Upper lobe of right lung (tissue), 1 donor: ENCODE results near the gene ZFP36L2. TPM values are rescaled to one million over a fixed set of nuclear protein-coding genes. Genes with fewer than 3 reads are reported as not detected.

Experiments used
- ATAC-seq: fragments of 200-7000 bp; cut with Tn5 transposase; one replicate; pipeline ENCODE4 v1.9.1; 2020; ENCODE audit warnings: mild to moderate bottlenecking, moderate library complexity
- DNase-seq: peaks from one replicate; pipeline ENCODE4 v3.0.0-alpha.2; 2020
- H3K27ac ChIP-seq: fragments of 200-600 bp; one replicate; pipeline ENCODE4 v1.8.0; 2022
- H3K27me3 ChIP-seq: fragments of 200-600 bp; one replicate; pipeline ENCODE4 v1.8.0; 2022; ENCODE audit warnings: mild to moderate bottlenecking
- H3K36me3 ChIP-seq: fragments of 200-600 bp; one replicate; pipeline ENCODE4 v1.8.0; 2022
- H3K4me1 ChIP-seq: fragments of 200-600 bp; one replicate; pipeline ENCODE4 v1.8.0; 2022
- H3K4me3 ChIP-seq: fragments of 200-600 bp; one replicate; pipeline ENCODE4 v1.8.0; 2022; ENCODE audit warnings: mild to moderate bottlenecking
- H3K9me3 ChIP-seq: fragments of 200-600 bp; one replicate; pipeline ENCODE4 v1.8.0; 2022
- intact Hi-C: fragments of 100-400 bp; cut with DNase I; formaldehyde crosslinking; loops from one replicate; pipeline ENCODE4 v1.11.0; 2022
- total RNA-seq: library from RNA; stranded (reverse); fragmentation: NEBNext Ultra II Directional; extraction: Animal tissue kit (Norgen Biotek cat#: 25700); gene quantifications from one replicate; pipeline ENCODE4 v1.2.1, GENCODE V29; 2021
- TF ChIP-seq, protein P1 (sequence below): fragments of 200-600 bp; IDR thresholded peaks from one replicate; pipeline ENCODE4 v1.8.0; 2022; ENCODE audit warnings: antibody characterized with exemption
- donor health status: DM: no; HTN: yes; CAD: no; lungs with severe emphysema.

ZFP36L2 gene
- total RNA-seq, 1 donor from 2014 or later, result 139 TPM

GRCh38 chr2:43210125-43210466, 16.3 kb downstream of the ZFP36L2 start:
- ATAC-seq (no peak), DNase-seq (no peak)
- Histone ChIP-seq H3K4me1 (peaks cover 20% of the 10 kb centered on the region), H3K27me3 (no peaks in the 10 kb centered on the region), H3K9me3 (no peaks in the 10 kb centered on the region), H3K36me3 (no peaks in the 10 kb centered on the region), H3K27ac (peak overlapping the region; percentile 65), H3K4me3 (no peak overlapping the region)
- TF ChIP-seq, protein P1, sequence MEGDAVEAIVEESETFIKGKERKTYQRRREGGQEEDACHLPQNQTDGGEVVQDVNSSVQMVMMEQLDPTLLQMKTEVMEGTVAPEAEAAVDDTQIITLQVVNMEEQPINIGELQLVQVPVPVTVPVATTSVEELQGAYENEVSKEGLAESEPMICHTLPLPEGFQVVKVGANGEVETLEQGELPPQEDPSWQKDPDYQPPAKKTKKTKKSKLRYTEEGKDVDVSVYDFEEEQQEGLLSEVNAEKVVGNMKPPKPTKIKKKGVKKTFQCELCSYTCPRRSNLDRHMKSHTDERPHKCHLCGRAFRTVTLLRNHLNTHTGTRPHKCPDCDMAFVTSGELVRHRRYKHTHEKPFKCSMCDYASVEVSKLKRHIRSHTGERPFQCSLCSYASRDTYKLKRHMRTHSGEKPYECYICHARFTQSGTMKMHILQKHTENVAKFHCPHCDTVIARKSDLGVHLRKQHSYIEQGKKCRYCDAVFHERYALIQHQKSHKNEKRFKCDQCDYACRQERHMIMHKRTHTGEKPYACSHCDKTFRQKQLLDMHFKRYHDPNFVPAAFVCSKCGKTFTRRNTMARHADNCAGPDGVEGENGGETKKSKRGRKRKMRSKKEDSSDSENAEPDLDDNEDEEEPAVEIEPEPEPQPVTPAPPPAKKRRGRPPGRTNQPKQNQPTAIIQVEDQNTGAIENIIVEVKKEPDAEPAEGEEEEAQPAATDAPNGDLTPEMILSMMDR, result no peak
- intact Hi-C loops, result loop anchor here (10.0 kb wide), 1 partner anchor 45 kb away; no protein-coding TSS in a partner anchor

- ATAC-seq (no peak), DNase-seq (no peak)
- no peak overlapping the region for H3K4me3 ChIP-seq
- H3K36me3 ChIP-seq, result no peaks in the 10 kb centered on the region
- H3K9me3 ChIP-seq, result no peaks in the 10 kb centered on the region
- peaks cover 20% of the 10 kb centered on the region for H3K4me1 ChIP-seq
- H3K27me3 ChIP-seq, result no peaks in the 10 kb centered on the region
- TF ChIP-seq, protein P1, result no peak
- no peak overlapping the region for H3K27ac ChIP-seq
- intact Hi-C loops, result no loop called here
These were observed 17.1 kb downstream of the ZFP36L2 start for GRCh38 chr2:43209204-43209717.

- H3K4me3 ChIP-seq, result no peak overlapping the region
- intact Hi-C loops, result no loop called here
- TF ChIP-seq, protein P1, result no peak
- H3K36me3 ChIP-seq, result no peaks in the 10 kb centered on the region
- ATAC-seq, result no peak
- DNase-seq, result no peak
- H3K4me1 ChIP-seq, result peaks cover 12% of the 10 kb centered on the region
- no peaks in the 10 kb centered on the region for H3K27me3 ChIP-seq
- H3K9me3 ChIP-seq, result no peaks in the 10 kb centered on the region
- H3K27ac ChIP-seq, result no peak overlapping the region
These were observed 18.7 kb downstream of the ZFP36L2 start for GRCh38 chr2:43207553-43208300.

DNA sequence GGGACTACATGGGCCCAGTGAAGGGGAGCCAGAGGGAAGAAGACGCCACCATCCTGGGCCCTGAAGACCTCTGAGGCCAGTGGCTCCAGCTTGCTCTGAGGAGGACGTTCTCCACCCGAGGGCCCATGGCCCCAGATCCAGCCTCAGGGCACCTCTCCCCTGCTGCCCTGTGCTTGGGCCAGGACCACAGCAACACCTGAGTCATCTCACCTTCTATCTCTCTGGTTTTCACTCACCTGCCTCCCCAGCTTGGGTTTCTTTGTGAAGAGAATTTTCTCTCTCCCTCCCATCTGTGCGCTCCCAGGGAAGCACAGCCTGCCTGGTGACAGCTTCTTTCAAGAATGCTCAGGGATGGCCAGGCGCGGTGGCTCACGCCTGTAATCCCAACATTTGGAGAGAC, 19.8 kb downstream of the ZFP36L2 start:
- ATAC-seq, result no peak

GRCh38 chr2:43203373-43203772, 23.0 kb downstream of the ZFP36L2 start:
- DNase-seq (no peak), ATAC-seq (no peak)
- no peak overlapping the region for H3K27ac ChIP-seq
- H3K27me3 ChIP-seq, result no peaks in the 10 kb centered on the region
- H3K9me3 ChIP-seq, result no peaks in the 10 kb centered on the region
- no peak overlapping the region for H3K4me3 ChIP-seq
- no peaks in the 10 kb centered on the region for H3K36me3 ChIP-seq
- intact Hi-C loops, result no loop called here
- TF ChIP-seq, protein P1, result no peak
- no peaks in the 10 kb centered on the region for H3K4me1 ChIP-seq

More for the DNA sequence above, 19.8 kb downstream of the ZFP36L2 start:
- intact Hi-C loops, result no loop called here
- Histone ChIP-seq H3K27ac (no peak overlapping the region), H3K9me3 (no peaks in the 10 kb centered on the region), H3K4me3 (no peak overlapping the region), H3K4me1 (peaks cover 9% of the 10 kb centered on the region), H3K27me3 (no peaks in the 10 kb centered on the region), H3K36me3 (no peaks in the 10 kb centered on the region)
- TF ChIP-seq, protein P1, result no peak
- no peak for DNase-seq
